ENCODE data around the gene ANKRD9. TPM values are rescaled to one million over a fixed set of nuclear protein-coding genes. Genes with fewer than 3 reads are reported as not detected.

ANKRD9 gene
- total and polyA plus RNA-seq, 9 of the 15 experiments (the other 6 are each of a cell fraction or from before 2014, with no cell fraction given) = 0.04 to 32.9 (median 5.3) TPM

GRCh38 chr14:102532204-102532658, 22.7 kb upstream of the ANKRD9 start (continued):
- TF ChIP-seq, protein P1, sequence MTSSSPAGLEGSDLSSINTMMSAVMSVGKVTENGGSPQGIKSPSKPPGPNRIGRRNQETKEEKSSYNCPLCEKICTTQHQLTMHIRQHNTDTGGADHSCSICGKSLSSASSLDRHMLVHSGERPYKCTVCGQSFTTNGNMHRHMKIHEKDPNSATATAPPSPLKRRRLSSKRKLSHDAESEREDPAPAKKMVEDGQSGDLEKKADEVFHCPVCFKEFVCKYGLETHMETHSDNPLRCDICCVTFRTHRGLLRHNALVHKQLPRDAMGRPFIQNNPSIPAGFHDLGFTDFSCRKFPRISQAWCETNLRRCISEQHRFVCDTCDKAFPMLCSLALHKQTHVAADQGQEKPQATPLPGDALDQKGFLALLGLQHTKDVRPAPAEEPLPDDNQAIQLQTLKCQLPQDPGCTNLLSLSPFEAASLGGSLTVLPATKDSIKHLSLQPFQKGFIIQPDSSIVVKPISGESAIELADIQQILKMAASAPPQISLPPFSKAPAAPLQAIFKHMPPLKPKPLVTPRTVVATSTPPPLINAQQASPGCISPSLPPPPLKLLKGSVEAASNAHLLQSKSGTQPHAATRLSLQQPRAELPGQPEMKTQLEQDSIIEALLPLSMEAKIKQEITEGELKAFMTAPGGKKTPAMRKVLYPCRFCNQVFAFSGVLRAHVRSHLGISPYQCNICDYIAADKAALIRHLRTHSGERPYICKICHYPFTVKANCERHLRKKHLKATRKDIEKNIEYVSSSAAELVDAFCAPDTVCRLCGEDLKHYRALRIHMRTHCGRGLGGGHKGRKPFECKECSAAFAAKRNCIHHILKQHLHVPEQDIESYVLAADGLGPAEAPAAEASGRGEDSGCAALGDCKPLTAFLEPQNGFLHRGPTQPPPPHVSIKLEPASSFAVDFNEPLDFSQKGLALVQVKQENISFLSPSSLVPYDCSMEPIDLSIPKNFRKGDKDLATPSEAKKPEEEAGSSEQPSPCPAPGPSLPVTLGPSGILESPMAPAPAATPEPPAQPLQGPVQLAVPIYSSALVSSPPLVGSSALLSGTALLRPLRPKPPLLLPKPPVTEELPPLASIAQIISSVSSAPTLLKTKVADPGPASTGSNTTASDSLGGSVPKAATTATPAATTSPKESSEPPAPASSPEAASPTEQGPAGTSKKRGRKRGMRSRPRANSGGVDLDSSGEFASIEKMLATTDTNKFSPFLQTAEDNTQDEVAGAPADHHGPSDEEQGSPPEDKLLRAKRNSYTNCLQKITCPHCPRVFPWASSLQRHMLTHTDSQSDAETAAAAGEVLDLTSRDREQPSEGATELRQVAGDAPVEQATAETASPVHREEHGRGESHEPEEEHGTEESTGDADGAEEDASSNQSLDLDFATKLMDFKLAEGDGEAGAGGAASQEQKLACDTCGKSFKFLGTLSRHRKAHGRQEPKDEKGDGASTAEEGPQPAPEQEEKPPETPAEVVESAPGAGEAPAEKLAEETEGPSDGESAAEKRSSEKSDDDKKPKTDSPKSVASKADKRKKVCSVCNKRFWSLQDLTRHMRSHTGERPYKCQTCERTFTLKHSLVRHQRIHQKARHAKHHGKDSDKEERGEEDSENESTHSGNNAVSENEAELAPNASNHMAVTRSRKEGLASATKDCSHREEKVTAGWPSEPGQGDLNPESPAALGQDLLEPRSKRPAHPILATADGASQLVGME (CRISPR knock-in tag; IDR thresholded peaks at IDR 0.05) = no peak
- TF ChIP-seq ZNF121 (CRISPR knock-in tag; conservative IDR thresholded peaks at IDR 0.05) = no peak
- peak in 1 of 2 experiments; percentile 48; a peak in 1 of 3 replicates for TF ChIP-seq CBX3 (IDR thresholded peaks at IDR 0.05; ENCODE audit: borderline replicate concordance in 1 of 2, low read length in 2 of 2)
- TF ChIP-seq ZSCAN29 (IDR thresholded peaks at IDR 0.05) = no peak
- TF ChIP-seq HDAC2 (IDR thresholded peaks at IDR 0.05) = peak; percentile 78
- TF ChIP-seq, protein P2, sequence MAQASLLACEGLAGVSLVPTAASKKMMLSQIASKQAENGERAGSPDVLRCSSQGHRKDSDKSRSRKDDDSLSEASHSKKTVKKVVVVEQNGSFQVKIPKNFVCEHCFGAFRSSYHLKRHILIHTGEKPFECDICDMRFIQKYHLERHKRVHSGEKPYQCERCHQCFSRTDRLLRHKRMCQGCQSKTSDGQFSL (CRISPR knock-in tag; IDR thresholded peaks at IDR 0.05) = no peak
- TF ChIP-seq, protein P2 (tag; IDR thresholded peaks at IDR 0.05) = no peak
- TF ChIP-seq CBX1 (IDR thresholded peaks at IDR 0.05; ENCODE audit: low read depth) = peak; percentile 88; the same call in 1 of the 2 replicates
- TF ChIP-seq ATF7 (IDR thresholded peaks at IDR 0.05) = peak; percentile 29; the same call in 1 of the 2 replicates
- peak; percentile 72 for TF ChIP-seq CEBPG (CRISPR knock-in tag; IDR thresholded peaks at IDR 0.05)
- peak in 1 of 2 experiments; percentile 76; a peak in 2 of 4 replicates for TF ChIP-seq CEBPG (tag; conservative IDR thresholded peaks at IDR 0.05 in 1 of 2, IDR thresholded peaks at IDR 0.05 in 1 of 2)
- TF ChIP-seq BCL6 (CRISPR knock-in tag; IDR thresholded peaks at IDR 0.05) = no peak
- 0 out of 2 replicates have a peak, but pooled peaks have one; percentile 25 for TF ChIP-seq GATA2 (CRISPR knock-in tag; IDR thresholded peaks at IDR 0.05)
- TF ChIP-seq USF1 (CRISPR knock-in tag; IDR thresholded peaks at IDR 0.05) = peak; percentile 58
- TF ChIP-seq RBM39 (optimal IDR thresholded peaks at IDR 0.05; ENCODE audit: low read depth, low read length) = no peak
